ENCODE data around the gene HNRNPH2.

Gene HNRNPH2

GRCh38 chrX:101452056-101452455, 44.0 kb downstream of the HNRNPH2 start:
- H3K4me3 ChIP-seq (ENCODE audit: low read depth, low read length) = no peak overlapping the region

- H3K4me3 ChIP-seq (ENCODE audit: low read depth, low read length) = no peak overlapping the region
Observed at GRCh38 chrX:101460669-101461068, 52.6 kb downstream of the HNRNPH2 start.

GRCh38 chrX:101462892-101463291, 54.9 kb downstream of the HNRNPH2 start:
- H3K4me3 ChIP-seq (ENCODE audit: low read depth, low read length) = no peak overlapping the region
